ENCODE results near the gene CAMTA1. TPM values are rescaled to one million over a fixed set of nuclear protein-coding genes. Genes with fewer than 3 reads are reported as not detected.

Gene CAMTA1
- total and polyA plus RNA-seq, 9 of the 15 experiments (the other 6 are each of a cell fraction or from before 2014, with no cell fraction given): 43.9 to 161 (median 65.9) TPM

DNA sequence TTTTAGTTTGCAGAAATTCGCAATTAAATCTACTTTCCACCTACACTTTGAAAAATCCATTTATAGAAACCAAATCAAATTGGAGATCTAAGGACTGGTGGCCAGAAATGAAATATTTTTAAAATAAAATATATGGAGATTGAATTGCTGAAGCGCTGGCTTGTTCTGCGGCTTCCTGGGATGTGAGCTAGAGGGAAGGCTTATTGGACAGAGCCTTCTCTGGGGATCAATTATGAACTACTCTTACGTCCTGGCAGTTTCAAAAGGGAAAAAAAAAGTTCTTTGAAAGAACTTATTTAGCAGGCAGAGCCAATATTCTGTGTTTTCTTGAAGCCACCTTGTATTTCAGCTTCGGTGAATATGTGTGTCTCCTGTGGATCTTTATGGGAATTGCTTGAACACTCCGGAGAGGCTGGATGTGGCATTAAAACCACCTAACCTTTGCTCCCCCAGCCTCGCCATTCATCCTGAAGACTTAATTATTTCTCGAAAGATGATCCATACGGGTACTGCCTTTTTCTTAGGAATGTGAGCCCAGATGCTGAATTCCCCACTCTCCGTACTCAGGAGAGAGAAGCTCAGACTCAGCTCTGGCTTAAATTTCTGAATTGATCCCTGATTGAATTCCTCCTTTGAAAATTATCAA, 506.9 kb downstream of the CAMTA1 start:
- Histone ChIP-seq H3K4me1 (replicated peaks in 1 of 2; ENCODE audit: control insufficient read depth in 2 of 2, insufficient read depth in 2 of 2, low read length in 2 of 2) (no peaks in the 10 kb centered on the region), H3K9me1 (ENCODE audit: control insufficient read depth, insufficient read depth, low read length) (no peaks in the 10 kb centered on the region), H4K20me1 (replicated peaks; ENCODE audit: control insufficient read depth, insufficient read depth, low read length) (peaks cover 6% of the 10 kb centered on the region), H2AFZ (ENCODE audit: low read depth, low read length) (no peak overlapping the region), H3K4me3 (no peak overlapping the region), H3K9me3 (replicated peaks; ENCODE audit: control insufficient read depth, insufficient read depth, low read depth, low read length) (no peaks in the 10 kb centered on the region), H3K9ac (ENCODE audit: insufficient read depth in 1 of 2, low read depth in 2 of 2, low read length in 2 of 2) (no peak overlapping the region), H3K27me3 (ENCODE audit: control insufficient read depth in 2 of 2, insufficient read depth in 2 of 2, low read length in 2 of 2) (peaks cover 21 to 43% of the 10 kb centered on the region in 2 experiments), H3K27ac (ENCODE audit: extremely low read depth, low read depth, low read length) (no peak overlapping the region), H3K4me2 (ENCODE audit: insufficient read depth, low read length) (no peak overlapping the region), H3K79me2 (ENCODE audit: control insufficient read depth, insufficient read depth, low read length) (no peaks in the 10 kb centered on the region), H3K36me3 (ENCODE audit: control insufficient read depth, insufficient read depth, low read length) (no peaks in the 10 kb centered on the region)
- FAIRE-seq (no peak), ATAC-seq (no peak), DNase-seq (ENCODE audit: extremely low read depth in 1 of 4, low spot score in 3 of 4) (no peak)
- in situ Hi-C loops (cut with MboI) (no loop called here), intact Hi-C loops (cut with micrococcal nuclease) (no loop called here)
- BruUV-seq (replicated peaks): no TSS peak
- ChIA-PET POLR2A (interaction anchor here (0.6 to 1.7 kb wide), 2 partner anchors 10 to 317 kb away, joined by 3 to 7 read pairs; no protein-coding TSS in a partner anchor), CTCF (ENCODE audit: low intra/inter-chr PET ratio) (no interaction called here)
- WGBS (ENCODE audit: insufficient coverage, low coverage, missing lambda C conversion rate): 2% methylated on average over 10 of the region's 10 CpGs
- TF ChIP-seq, protein P1, sequence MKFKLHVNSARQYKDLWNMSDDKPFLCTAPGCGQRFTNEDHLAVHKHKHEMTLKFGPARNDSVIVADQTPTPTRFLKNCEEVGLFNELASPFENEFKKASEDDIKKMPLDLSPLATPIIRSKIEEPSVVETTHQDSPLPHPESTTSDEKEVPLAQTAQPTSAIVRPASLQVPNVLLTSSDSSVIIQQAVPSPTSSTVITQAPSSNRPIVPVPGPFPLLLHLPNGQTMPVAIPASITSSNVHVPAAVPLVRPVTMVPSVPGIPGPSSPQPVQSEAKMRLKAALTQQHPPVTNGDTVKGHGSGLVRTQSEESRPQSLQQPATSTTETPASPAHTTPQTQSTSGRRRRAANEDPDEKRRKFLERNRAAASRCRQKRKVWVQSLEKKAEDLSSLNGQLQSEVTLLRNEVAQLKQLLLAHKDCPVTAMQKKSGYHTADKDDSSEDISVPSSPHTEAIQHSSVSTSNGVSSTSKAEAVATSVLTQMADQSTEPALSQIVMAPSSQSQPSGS (CRISPR knock-in tag; IDR thresholded peaks at IDR 0.05): no peak
- TF ChIP-seq, protein P2, sequence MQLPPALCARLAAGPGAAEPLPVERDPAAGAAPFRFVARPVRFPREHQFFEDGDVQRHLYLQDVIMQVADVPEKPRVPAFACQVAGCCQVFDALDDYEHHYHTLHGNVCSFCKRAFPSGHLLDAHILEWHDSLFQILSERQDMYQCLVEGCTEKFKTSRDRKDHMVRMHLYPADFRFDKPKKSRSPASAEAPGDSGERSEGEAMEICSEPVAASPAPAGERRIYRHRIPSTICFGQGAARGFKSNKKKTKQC (CRISPR knock-in tag; IDR thresholded peaks at IDR 0.05): no peak
- TF ChIP-seq POLR2A (conservative IDR thresholded peaks at IDR 0.05) (no peak), ZNF197 (CRISPR knock-in tag; IDR thresholded peaks at IDR 0.05; ENCODE audit: low read depth) (no peak), SP1 (CRISPR knock-in tag; IDR thresholded peaks at IDR 0.05) (no peak), BHLHE40 (IDR thresholded peaks at IDR 0.05; ENCODE audit: low read length) (no peak), SMC3 (conservative IDR thresholded peaks at IDR 0.05; ENCODE audit: insufficient read depth, low read depth, low read length) (no peak), KHSRP (IDR thresholded peaks at IDR 0.05) (no peak), ETS2 (tag; IDR thresholded peaks at IDR 0.05; ENCODE audit: borderline replicate concordance, poor library complexity, severe bottlenecking) (no peak), PHF20 (IDR thresholded peaks at IDR 0.05; ENCODE audit: partially characterized antibody) (no peak), ELF2 (CRISPR knock-in tag; IDR thresholded peaks at IDR 0.05) (no peak)
- TF ChIP-seq, protein P3, sequence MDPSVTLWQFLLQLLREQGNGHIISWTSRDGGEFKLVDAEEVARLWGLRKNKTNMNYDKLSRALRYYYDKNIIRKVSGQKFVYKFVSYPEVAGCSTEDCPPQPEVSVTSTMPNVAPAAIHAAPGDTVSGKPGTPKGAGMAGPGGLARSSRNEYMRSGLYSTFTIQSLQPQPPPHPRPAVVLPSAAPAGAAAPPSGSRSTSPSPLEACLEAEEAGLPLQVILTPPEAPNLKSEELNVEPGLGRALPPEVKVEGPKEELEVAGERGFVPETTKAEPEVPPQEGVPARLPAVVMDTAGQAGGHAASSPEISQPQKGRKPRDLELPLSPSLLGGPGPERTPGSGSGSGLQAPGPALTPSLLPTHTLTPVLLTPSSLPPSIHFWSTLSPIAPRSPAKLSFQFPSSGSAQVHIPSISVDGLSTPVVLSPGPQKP (CRISPR knock-in tag; IDR thresholded peaks at IDR 0.05): no peak
- TF ChIP-seq, protein P4, sequence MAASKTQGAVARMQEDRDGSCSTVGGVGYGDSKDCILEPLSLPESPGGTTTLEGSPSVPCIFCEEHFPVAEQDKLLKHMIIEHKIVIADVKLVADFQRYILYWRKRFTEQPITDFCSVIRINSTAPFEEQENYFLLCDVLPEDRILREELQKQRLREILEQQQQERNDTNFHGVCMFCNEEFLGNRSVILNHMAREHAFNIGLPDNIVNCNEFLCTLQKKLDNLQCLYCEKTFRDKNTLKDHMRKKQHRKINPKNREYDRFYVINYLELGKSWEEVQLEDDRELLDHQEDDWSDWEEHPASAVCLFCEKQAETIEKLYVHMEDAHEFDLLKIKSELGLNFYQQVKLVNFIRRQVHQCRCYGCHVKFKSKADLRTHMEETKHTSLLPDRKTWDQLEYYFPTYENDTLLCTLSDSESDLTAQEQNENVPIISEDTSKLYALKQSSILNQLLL (CRISPR knock-in tag; IDR thresholded peaks at IDR 0.05; ENCODE audit: borderline replicate concordance): no peak
- TF ChIP-seq, protein P5, sequence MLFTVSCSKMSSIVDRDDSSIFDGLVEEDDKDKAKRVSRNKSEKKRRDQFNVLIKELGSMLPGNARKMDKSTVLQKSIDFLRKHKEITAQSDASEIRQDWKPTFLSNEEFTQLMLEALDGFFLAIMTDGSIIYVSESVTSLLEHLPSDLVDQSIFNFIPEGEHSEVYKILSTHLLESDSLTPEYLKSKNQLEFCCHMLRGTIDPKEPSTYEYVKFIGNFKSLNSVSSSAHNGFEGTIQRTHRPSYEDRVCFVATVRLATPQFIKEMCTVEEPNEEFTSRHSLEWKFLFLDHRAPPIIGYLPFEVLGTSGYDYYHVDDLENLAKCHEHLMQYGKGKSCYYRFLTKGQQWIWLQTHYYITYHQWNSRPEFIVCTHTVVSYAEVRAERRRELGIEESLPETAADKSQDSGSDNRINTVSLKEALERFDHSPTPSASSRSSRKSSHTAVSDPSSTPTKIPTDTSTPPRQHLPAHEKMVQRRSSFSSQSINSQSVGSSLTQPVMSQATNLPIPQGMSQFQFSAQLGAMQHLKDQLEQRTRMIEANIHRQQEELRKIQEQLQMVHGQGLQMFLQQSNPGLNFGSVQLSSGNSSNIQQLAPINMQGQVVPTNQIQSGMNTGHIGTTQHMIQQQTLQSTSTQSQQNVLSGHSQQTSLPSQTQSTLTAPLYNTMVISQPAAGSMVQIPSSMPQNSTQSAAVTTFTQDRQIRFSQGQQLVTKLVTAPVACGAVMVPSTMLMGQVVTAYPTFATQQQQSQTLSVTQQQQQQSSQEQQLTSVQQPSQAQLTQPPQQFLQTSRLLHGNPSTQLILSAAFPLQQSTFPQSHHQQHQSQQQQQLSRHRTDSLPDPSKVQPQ (CRISPR knock-in tag; IDR thresholded peaks at IDR 0.05; ENCODE audit: borderline replicate concordance): no peak
